HEK293T (cell line): ENCODE measurements around the gene NPHP4.

Experiments
- CTCF ChIA-PET: fragments of 350-600 bp; formaldehyde crosslinking; extraction: SDS; loops from one replicate; lab custom pipeline; 2021; ENCODE audit warnings: antibody characterized with exemption, inconsistent platforms; lab: Yijun Ruan, JAX
- POLR2A ChIA-PET: fragments of 350-600 bp; formaldehyde crosslinking; extraction: SDS; loops from one replicate; lab custom pipeline; 2020; ENCODE audit warnings: antibody characterized with exemption, inconsistent platforms; lab: Yijun Ruan, JAX
- DNase-seq: peaks from one replicate; pipeline ENCODE4 v3.0.0; 2012; ENCODE audit warnings: mixed read lengths; ENCODE audit errors: extremely low spot score
- ARNT ChIP-seq: fragments of 450-650 bp; IDR thresholded peaks from 2 replicates; pipeline ENCODE4 v1.6.1; 2017; ENCODE audit warnings: mild to moderate bottlenecking
- BHLHE40 ChIP-seq: fragments of 450-650 bp; IDR thresholded peaks from 2 replicates; pipeline ENCODE4 v1.6.1; 2016; ENCODE audit warnings: mild to moderate bottlenecking, moderate library complexity, borderline replicate concordance
- CTBP1 ChIP-seq: fragments of 450-650 bp; IDR thresholded peaks from 2 replicates; pipeline ENCODE4 v1.6.1; 2016; ENCODE audit warnings: borderline replicate concordance
- ELF4 ChIP-seq: fragments of 450-650 bp; IDR thresholded peaks from 2 replicates; pipeline ENCODE4 v1.6.1; 2017; ENCODE audit warnings: antibody characterized with exemption
- FOXA1 ChIP-seq: fragments of 450-650 bp; IDR thresholded peaks from 2 replicates; pipeline ENCODE4 v1.6.1; 2016; ENCODE audit warnings: mild to moderate bottlenecking
- FOXK2 ChIP-seq: fragments of 450-650 bp; IDR thresholded peaks from 2 replicates; pipeline ENCODE4 v1.6.1; 2016; ENCODE audit warnings: mild to moderate bottlenecking
- FOXM1 ChIP-seq: fragments of 450-650 bp; IDR thresholded peaks from 2 replicates; pipeline ENCODE4 v1.6.1; 2017; ENCODE audit warnings: mild to moderate bottlenecking, borderline replicate concordance
- HDGF ChIP-seq: fragments of 450-650 bp; IDR thresholded peaks from 2 replicates; pipeline ENCODE4 v1.6.1; 2017; ENCODE audit warnings: antibody characterized with exemption, borderline replicate concordance
- L3MBTL2 ChIP-seq: fragments of 450-650 bp; conservative IDR thresholded peaks from 2 replicates; pipeline ENCODE4 v1.6.1; 2016; ENCODE audit warnings: mild to moderate bottlenecking
- LEF1 ChIP-seq: fragments of 450-650 bp; IDR thresholded peaks from 2 replicates; pipeline ENCODE4 v1.6.1; 2017; ENCODE audit warnings: mild to moderate bottlenecking, borderline replicate concordance
- NFRKB ChIP-seq: fragments of 450-650 bp; IDR thresholded peaks from 2 replicates; pipeline ENCODE4 v1.6.1; 2016; ENCODE audit warnings: mild to moderate bottlenecking, moderate library complexity
- PKNOX1 ChIP-seq: fragments of 450-650 bp; IDR thresholded peaks from 2 replicates; pipeline ENCODE4 v1.6.1; 2016
- SP1 ChIP-seq: fragments of 450-650 bp; IDR thresholded peaks from 2 replicates; pipeline ENCODE4 v1.6.1; 2017
- SUZ12 ChIP-seq: fragments of 450-650 bp; IDR thresholded peaks from 2 replicates; pipeline ENCODE4 v1.6.1; 2016; ENCODE audit warnings: mild to moderate bottlenecking
- TARDBP ChIP-seq: fragments of 450-650 bp; IDR thresholded peaks from 2 replicates; pipeline ENCODE4 v1.6.1; 2016
- ZNF384 ChIP-seq: fragments of 450-650 bp; IDR thresholded peaks from 2 replicates; pipeline ENCODE4 v1.6.1; 2016

Gene NPHP4

DNA sequence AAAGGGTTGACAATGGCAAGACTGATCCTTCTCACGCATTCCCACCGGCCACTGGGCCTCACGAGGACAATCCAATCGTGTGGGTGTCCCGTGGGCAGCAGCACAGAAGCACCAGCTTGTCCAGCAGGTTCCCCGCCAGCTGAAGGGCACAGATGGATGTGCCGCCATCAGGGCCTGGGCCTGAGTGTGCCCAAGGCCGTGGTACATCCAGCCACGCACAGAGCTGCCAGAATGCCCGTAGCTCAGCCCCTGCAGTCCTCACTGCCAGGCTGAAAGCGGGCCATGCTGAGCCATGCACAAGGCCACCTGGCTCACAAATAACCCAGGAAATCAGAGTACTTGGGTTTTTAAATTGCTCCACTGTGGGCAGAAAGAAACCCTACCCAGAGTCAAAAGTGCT, 7.0 kb downstream of the NPHP4 start:
- POLR2A ChIA-PET: no interaction called here
- TF ChIP-seq BHLHE40 (no peak), FOXM1 (no peak), FOXA1 (no peak), FOXK2 (no peak), NFRKB (no peak)
- no peak for DNase-seq
- CTCF ChIA-PET: no interaction called here

DNA sequence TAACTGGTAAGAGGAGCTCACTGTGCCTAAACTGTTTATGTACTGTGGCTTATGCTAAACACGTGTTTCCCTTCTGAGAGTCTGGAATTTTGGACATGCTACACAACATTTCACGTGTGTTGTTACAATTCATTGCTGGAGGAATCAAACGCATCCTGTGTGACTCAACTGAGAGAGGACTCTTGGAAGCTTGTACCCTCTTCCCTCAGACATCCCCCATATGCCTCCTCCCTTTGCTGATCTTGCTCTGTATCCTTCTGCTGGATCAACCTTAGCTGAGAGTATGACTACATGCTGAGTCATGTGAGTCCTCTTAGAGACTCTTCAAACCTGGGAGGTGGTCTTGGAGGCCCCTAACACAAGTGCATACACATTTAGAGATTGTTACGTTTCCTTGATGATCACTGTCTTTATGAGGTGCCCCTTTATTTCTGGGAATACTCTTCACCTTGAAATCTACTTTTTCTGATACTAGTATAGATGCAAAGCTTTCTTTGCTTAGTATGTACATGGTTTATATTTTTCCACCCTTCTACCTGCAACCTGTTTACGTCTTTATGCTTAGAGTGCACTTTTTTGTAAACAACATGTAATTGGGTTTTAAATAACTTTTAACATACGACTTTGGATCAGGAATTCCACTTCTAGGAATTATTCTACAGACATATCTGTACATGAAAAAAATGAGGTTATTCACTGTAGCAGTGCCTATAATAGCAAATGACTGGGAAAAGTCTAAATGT, 8.7 kb downstream of the NPHP4 start:
- CTCF ChIA-PET: interaction anchor here (1.2 kb wide), 1 partner anchor 221 kb away, joined by 3 read pairs; no protein-coding TSS in a partner anchor
- POLR2A ChIA-PET: no interaction called here
- TF ChIP-seq TARDBP (no peak), ELF4 (no peak), HDGF (no peak), LEF1 (no peak), CTBP1 (no peak), NFRKB (no peak), FOXM1 (no peak), FOXA1 (no peak), ZNF384 (no peak), BHLHE40 (no peak), SP1 (no peak), L3MBTL2 (no peak), ARNT (no peak), SUZ12 (no peak), PKNOX1 (no peak), FOXK2 (no peak)
- no peak for DNase-seq

DNA sequence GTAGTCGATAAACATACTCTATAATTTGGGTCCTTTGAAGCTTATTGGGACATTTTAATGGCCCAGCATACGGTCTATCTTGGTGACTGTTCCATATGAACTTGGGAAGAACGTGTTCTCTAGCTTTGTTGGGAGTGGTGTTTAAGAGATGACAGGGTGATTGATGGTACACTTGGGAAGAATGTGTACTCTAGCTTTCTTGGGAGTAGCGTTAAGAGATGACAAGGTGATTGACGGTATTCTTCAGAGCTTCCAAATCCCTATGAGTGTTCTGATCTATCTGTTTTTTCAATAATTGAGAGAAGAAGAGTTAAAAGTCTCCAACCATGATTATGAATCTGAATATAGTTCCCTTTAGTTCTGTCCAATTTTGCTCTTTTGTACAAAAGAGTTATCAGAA, 9.4 kb downstream of the NPHP4 start:
- ChIA-PET CTCF (interaction anchor here (0.6 to 1.2 kb wide), 4 partner anchors 10 to 222 kb away, joined by 3 read pairs; no protein-coding TSS in a partner anchor), POLR2A (interaction anchor here (0.6 kb wide), 1 partner anchor 9 kb away, joined by 4 read pairs; no protein-coding TSS in a partner anchor)
- no peak for DNase-seq
- no peak for TF ChIP-seq FOXM1
- TF ChIP-seq PKNOX1: peak; percentile 92

DNA sequence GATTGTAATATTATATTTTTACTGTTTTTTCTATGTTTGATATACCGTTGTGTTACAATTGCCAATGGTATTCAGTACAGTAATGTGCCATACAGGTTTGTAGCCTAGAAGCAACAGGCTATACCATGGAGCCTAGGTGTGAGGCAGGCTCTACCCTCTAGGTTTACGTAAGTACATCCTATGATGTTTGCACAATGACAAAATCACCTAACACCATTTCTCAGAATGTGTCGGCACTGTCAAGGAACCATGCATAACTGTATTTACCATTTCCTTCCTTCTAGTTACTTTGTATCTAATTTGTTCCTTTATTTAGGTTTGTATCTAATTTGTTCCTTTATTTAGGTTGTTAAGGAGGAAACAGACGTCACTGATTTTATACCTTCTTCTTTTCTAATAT, 9.9 kb downstream of the NPHP4 start:
- ChIA-PET POLR2A (interaction anchor here (0.6 kb wide), 1 partner anchor 9 kb away, joined by 4 read pairs; no protein-coding TSS in a partner anchor), CTCF (interaction anchor here (0.6 to 1.2 kb wide), 4 partner anchors 10 to 222 kb away, joined by 3 read pairs; no protein-coding TSS in a partner anchor)
- TF ChIP-seq NFRKB (no peak), PKNOX1 (no peak), ARNT (no peak), CTBP1 (no peak), BHLHE40 (no peak), SUZ12 (no peak), L3MBTL2 (no peak), HDGF (no peak), FOXM1 (no peak), FOXK2 (no peak), FOXA1 (no peak), ELF4 (no peak), ZNF384 (no peak)
- DNase-seq: no peak

GRCh38 chr1:5981009-5981380, 11.2 kb downstream of the NPHP4 start:
- DNase-seq: no peak
- ChIA-PET POLR2A (interaction anchor here (1.8 kb wide), 1 partner anchor 11 kb away, joined by 6 read pairs; the partner anchor contains the start of gene NPHP4), CTCF (no interaction called here)
- no peak for TF ChIP-seq ZNF384
- no peak for TF ChIP-seq PKNOX1
- TF ChIP-seq TARDBP: no peak

DNA sequence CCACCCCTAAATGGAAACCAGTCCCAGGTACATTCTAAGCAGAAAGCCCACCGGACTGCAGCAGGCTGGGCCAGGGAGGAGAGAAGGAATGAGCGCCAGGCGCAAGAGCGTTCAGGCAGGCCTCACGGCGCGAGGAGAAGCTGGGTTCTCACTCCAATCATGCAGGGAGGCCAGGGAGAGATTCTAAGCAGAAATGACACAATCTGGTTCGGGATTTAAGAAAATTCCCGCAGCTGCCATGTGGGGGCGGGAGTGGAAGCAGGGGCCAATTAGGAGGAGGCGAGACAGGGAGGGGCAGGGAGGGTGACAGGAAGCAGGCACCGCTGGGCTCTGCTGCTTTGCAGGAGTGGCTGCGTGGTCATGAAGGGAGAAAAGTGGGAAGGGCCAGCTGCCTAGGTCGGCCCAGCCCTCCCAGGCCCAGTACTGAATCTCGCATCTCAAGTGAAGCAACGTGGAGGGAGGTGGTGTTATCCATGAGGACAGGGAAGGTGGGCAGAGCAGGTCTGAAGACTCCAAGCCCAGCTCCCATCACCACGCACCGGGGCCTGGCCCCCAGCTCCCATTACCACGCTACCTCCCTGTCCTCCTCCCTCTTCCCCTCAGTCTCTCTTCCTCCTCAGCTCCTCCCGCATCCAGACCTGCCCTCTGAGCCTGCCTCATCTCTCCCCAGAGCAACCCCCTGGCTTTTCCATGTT, 11.8 kb downstream of the NPHP4 start:
- DNase-seq: peak; percentile 71
- TF ChIP-seq BHLHE40 (no peak), FOXK2 (no peak), ELF4 (no peak), L3MBTL2 (no peak), SUZ12 (no peak), PKNOX1 (no peak), FOXM1 (no peak), SP1 (no peak), ARNT (no peak)
- ChIA-PET POLR2A (interaction anchor here (1.8 kb wide), 1 partner anchor 12 kb away, joined by 6 read pairs; the partner anchor contains the start of gene NPHP4), CTCF (interaction anchor here (0.7 to 1.5 kb wide), 2 partner anchors 12 to 15 kb away, joined by 4 read pairs; partner anchors contain the start of gene NPHP4)
